CD4-positive, alpha-beta memory T cell (primary cell): ENCODE data around the gene TUBGCP6. TPM values are rescaled to one million over a fixed set of nuclear protein-coding genes. Genes with fewer than 3 reads are reported as not detected.

Experiments used
- CTCF ChIA-PET: fragments of 350-600 bp; sonication (Branson Sonifier 250); formaldehyde crosslinking; loops from one replicate; lab custom pipeline; 2021; ENCODE audit warnings: inconsistent platforms; ENCODE audit not compliant: partially characterized antibody; lab: Charles Lee
- POLR2A ChIA-PET: fragments of 350-600 bp; sonication (Branson Sonifier 250); formaldehyde crosslinking; loops from one replicate; lab custom pipeline; 2021; ENCODE audit not compliant: partially characterized antibody; lab: Charles Lee
- DNase-seq, 5 donors: peaks; one replicate each; pipeline versions ENCODE4 v3.0.0 to v3.0.0-alpha.2; 2020 to 2022; ENCODE audit warnings: mixed read lengths in 1 of 5
- H3K27ac ChIP-seq: one replicate; pipeline ENCODE4 v1.7.0; 2013; ENCODE audit warnings: low read depth, low read length
- H3K27me3 ChIP-seq: 2 replicates; pipeline ENCODE4 v1.7.0; 2013; ENCODE audit warnings: mild to moderate bottlenecking, low read length, moderate library complexity; ENCODE audit not compliant: insufficient read depth
- H3K36me3 ChIP-seq: 2 replicates; pipeline ENCODE4 v1.7.0; 2013; ENCODE audit warnings: mild to moderate bottlenecking, low read length, moderate library complexity; ENCODE audit not compliant: insufficient read depth
- H3K4me1 ChIP-seq: 2 replicates; pipeline ENCODE4 v1.7.0; 2013; ENCODE audit warnings: mild to moderate bottlenecking, low read length, moderate library complexity; ENCODE audit not compliant: insufficient read depth
- H3K4me3 ChIP-seq, 2 donors: one replicate each; pipeline ENCODE4 v1.7.0; 2013; ENCODE audit warnings: low read length in 2 of 2, mild to moderate bottlenecking in 1 of 2
- H3K9me3 ChIP-seq, 2 donors: one replicate each; pipeline ENCODE4 v1.7.0; 2013; ENCODE audit warnings: low read length in 2 of 2, control low read depth in 1 of 2; ENCODE audit not compliant: control insufficient read depth in 1 of 2
- H3K27ac Mint-ChIP-seq, 7 donors: one replicate each; pipeline ENCODE4 v1.8.0; 2020 to 2021; ENCODE audit warnings: mixed read lengths in 7 of 7, mild to moderate bottlenecking in 6 of 7, inconsistent platforms in 3 of 7, moderate library complexity in 3 of 7
- H3K27me3 Mint-ChIP-seq, 2 donors: one replicate each; pipeline ENCODE4 v1.8.0; 2020 to 2021; ENCODE audit warnings: mixed read lengths in 2 of 2
- H3K36me3 Mint-ChIP-seq, 2 donors: one replicate each; pipeline ENCODE4 v1.8.0; 2020 to 2021; ENCODE audit warnings: mixed read lengths in 2 of 2, inconsistent platforms in 1 of 2, mild to moderate bottlenecking in 1 of 2
- H3K4me1 Mint-ChIP-seq, 4 donors: one replicate each; pipeline ENCODE4 v1.8.0; 2020 to 2021; ENCODE audit warnings: mixed read lengths in 4 of 4, mild to moderate bottlenecking in 1 of 4
- H3K4me3 Mint-ChIP-seq, 8 donors: one replicate each; pipeline ENCODE4 v1.8.0; 2020 to 2021; ENCODE audit warnings: mixed read lengths in 8 of 8, mild to moderate bottlenecking in 7 of 8, moderate library complexity in 6 of 8, inconsistent platforms in 3 of 8
- H3K9me3 Mint-ChIP-seq, 8 donors: one replicate each; pipeline ENCODE4 v1.8.0; 2020 to 2021; ENCODE audit warnings: mixed read lengths in 8 of 8, mild to moderate bottlenecking in 5 of 8, inconsistent platforms in 3 of 8, moderate library complexity in 1 of 8
- intact Hi-C: fragments of 100-400 bp; cut with micrococcal nuclease; formaldehyde crosslinking; loops from one replicate; pipeline ENCODE4 v1.15.1; 2023
- polyA plus RNA-seq, 2 donors: library from polyadenylated mRNA; unstranded; fragments of 300-500 nt; fragmentation: Illumina TruSeq; gene quantifications; one replicate each; pipeline ENCODE4 v1.2.3, GENCODE V29; 2021
- total RNA-seq, 2 experiments: library from RNA; stranded (reverse); gene quantifications; one replicate each; pipeline ENCODE4 v1.2.3, GENCODE V29; 2021

Gene TUBGCP6
- total and polyA plus RNA-seq, 4 experiments from 2014 or later: 16.5 to 133 (median 76.2) TPM

GRCh38 chr22:50282361-50283155 lies 37.7 kb upstream of the TUBGCP6 start:
- Mint-ChIP-seq H3K4me3 (no peak overlapping the region), H3K27me3 (no peaks in the 10 kb centered on the region), H3K27ac (no peak overlapping the region), H3K4me1 (no peaks in the 10 kb centered on the region), H3K36me3 (no peaks in the 10 kb centered on the region), H3K9me3 (no peaks in the 10 kb centered on the region)
- intact Hi-C loops: no loop called here
- Histone ChIP-seq H3K27ac (no peak overlapping the region), H3K4me3 (no peak overlapping the region), H3K4me1 (no peaks in the 10 kb centered on the region), H3K36me3 (no peaks in the 10 kb centered on the region), H3K9me3 (no peaks in the 10 kb centered on the region), H3K27me3 (no peaks in the 10 kb centered on the region)
- CTCF ChIA-PET: no interaction called here
- no peak for DNase-seq
- POLR2A ChIA-PET: no interaction called here

GRCh38 chr22:50281957-50282356 lies 37.1 kb upstream of the TUBGCP6 start:
- POLR2A ChIA-PET: no interaction called here
- CTCF ChIA-PET: no interaction called here
- Histone ChIP-seq H3K4me3 (no peak overlapping the region), H3K4me1 (no peaks in the 10 kb centered on the region), H3K27ac (no peak overlapping the region), H3K27me3 (no peaks in the 10 kb centered on the region), H3K9me3 (no peaks in the 10 kb centered on the region), H3K36me3 (no peaks in the 10 kb centered on the region)
- H3K36me3 Mint-ChIP-seq: no peaks in the 10 kb centered on the region
- no peak for DNase-seq
- H3K9me3 Mint-ChIP-seq: no peaks in the 10 kb centered on the region
- intact Hi-C loops: no loop called here
- no peak overlapping the region for H3K4me3 Mint-ChIP-seq
- no peaks in the 10 kb centered on the region for H3K27me3 Mint-ChIP-seq
- no peaks in the 10 kb centered on the region for H3K4me1 Mint-ChIP-seq
- H3K27ac Mint-ChIP-seq: no peak overlapping the region

- ChIA-PET POLR2A (no interaction called here), CTCF (no interaction called here)
- Histone ChIP-seq H3K27ac (no peak overlapping the region), H3K27me3 (no peaks in the 10 kb centered on the region), H3K36me3 (no peaks in the 10 kb centered on the region), H3K4me3 (no peak overlapping the region), H3K9me3 (no peaks in the 10 kb centered on the region), H3K4me1 (no peaks in the 10 kb centered on the region)
- no peaks in the 10 kb centered on the region for H3K27me3 Mint-ChIP-seq
- no peaks in the 10 kb centered on the region for H3K9me3 Mint-ChIP-seq
- H3K4me3 Mint-ChIP-seq: no peak overlapping the region
- no peaks in the 10 kb centered on the region for H3K36me3 Mint-ChIP-seq
- no peak for DNase-seq
- intact Hi-C loops: no loop called here
- H3K4me1 Mint-ChIP-seq: no peaks in the 10 kb centered on the region
- H3K27ac Mint-ChIP-seq: no peak overlapping the region
Measured at GRCh38 chr22:50281384-50281760, 36.5 kb upstream of the TUBGCP6 start.

- H3K9me3 Mint-ChIP-seq: no peaks in the 10 kb centered on the region
- intact Hi-C loops: no loop called here
- H3K27me3 Mint-ChIP-seq: no peaks in the 10 kb centered on the region
- no peaks in the 10 kb centered on the region for H3K36me3 ChIP-seq
- CTCF ChIA-PET: no interaction called here
- H3K27ac Mint-ChIP-seq: no peak overlapping the region
- POLR2A ChIA-PET: no interaction called here
- H3K9me3 ChIP-seq: no peaks in the 10 kb centered on the region
- no peak overlapping the region for H3K4me3 ChIP-seq
- H3K4me1 ChIP-seq: no peaks in the 10 kb centered on the region
- no peak for DNase-seq
- no peaks in the 10 kb centered on the region for H3K27me3 ChIP-seq
- H3K4me3 Mint-ChIP-seq: peak overlapping the region in 1 of 8 donors; percentile 59
- no peaks in the 10 kb centered on the region for H3K4me1 Mint-ChIP-seq
- H3K27ac ChIP-seq: no peak overlapping the region
- H3K36me3 Mint-ChIP-seq: no peaks in the 10 kb centered on the region
Measured at GRCh38 chr22:50280708-50281383, 36.0 kb upstream of the TUBGCP6 start.

GRCh38 chr22:50280022-50280707 lies 35.3 kb upstream of the TUBGCP6 start:
- Mint-ChIP-seq H3K36me3 (no peaks in the 10 kb centered on the region), H3K27ac (no peak overlapping the region), H3K27me3 (no peaks in the 10 kb centered on the region), H3K4me1 (no peaks in the 10 kb centered on the region), H3K9me3 (no peaks in the 10 kb centered on the region), H3K4me3 (no peak overlapping the region)
- no peaks in the 10 kb centered on the region for H3K27me3 ChIP-seq
- H3K27ac ChIP-seq: no peak overlapping the region
- no peaks in the 10 kb centered on the region for H3K36me3 ChIP-seq
- no peaks in the 10 kb centered on the region for H3K9me3 ChIP-seq
- POLR2A ChIA-PET: interaction anchor here (0.5 kb wide), 1 partner anchor 34 kb away, joined by 3 read pairs; no protein-coding TSS in a partner anchor
- no peaks in the 10 kb centered on the region for H3K4me1 ChIP-seq
- H3K4me3 ChIP-seq: no peak overlapping the region
- CTCF ChIA-PET: no interaction called here
- intact Hi-C loops: no loop called here
- no peak for DNase-seq

- Histone ChIP-seq H3K36me3 (no peaks in the 10 kb centered on the region), H3K27ac (no peak overlapping the region), H3K4me3 (no peak overlapping the region), H3K4me1 (peaks cover 3% of the 10 kb centered on the region), H3K9me3 (no peaks in the 10 kb centered on the region), H3K27me3 (no peaks in the 10 kb centered on the region)
- no peaks in the 10 kb centered on the region for H3K9me3 Mint-ChIP-seq
- H3K27ac Mint-ChIP-seq: no peak overlapping the region
- no peaks in the 10 kb centered on the region for H3K27me3 Mint-ChIP-seq
- H3K4me3 Mint-ChIP-seq: no peak overlapping the region
- intact Hi-C loops: no loop called here
- no peak for DNase-seq
- CTCF ChIA-PET: no interaction called here
- no peaks in the 10 kb centered on the region for H3K36me3 Mint-ChIP-seq
- POLR2A ChIA-PET: no interaction called here
- peaks cover 0 to 2% (median under 1%) of the 10 kb centered on the region in 4 donors for H3K4me1 Mint-ChIP-seq
Measured at GRCh38 chr22:50278956-50279619, 34.3 kb upstream of the TUBGCP6 start.

GRCh38 chr22:50278461-50278860 lies 33.6 kb upstream of the TUBGCP6 start:
- ChIA-PET POLR2A (no interaction called here), CTCF (no interaction called here)
- no peaks in the 10 kb centered on the region for H3K27me3 ChIP-seq
- H3K9me3 ChIP-seq: no peaks in the 10 kb centered on the region
- no peak overlapping the region for H3K27ac ChIP-seq
- Mint-ChIP-seq H3K36me3 (no peaks in the 10 kb centered on the region), H3K27me3 (no peaks in the 10 kb centered on the region), H3K27ac (no peak overlapping the region), H3K9me3 (no peaks in the 10 kb centered on the region), H3K4me3 (no peak overlapping the region), H3K4me1 (peaks cover 0 to 7% (median 2%) of the 10 kb centered on the region in 4 donors)
- no peaks in the 10 kb centered on the region for H3K36me3 ChIP-seq
- no peak overlapping the region for H3K4me3 ChIP-seq
- intact Hi-C loops: no loop called here
- no peak for DNase-seq
- peaks cover 3% of the 10 kb centered on the region for H3K4me1 ChIP-seq
